GM21390 (cell line): ENCODE results near the gene GABRB2.
"Not testable (repeated sequence)": the region's sequence is repeated elsewhere in the genome, so short reads cannot be mapped to it uniquely, and the experiment has no call there.

Experiments used
- ATAC-seq: cut with Tn5 transposase; IDR thresholded peaks from one replicate; pipeline ENCODE4 v1.9.1; 2021; ENCODE audit not compliant: unreplicated experiment

The GABRB2 gene

GRCh38 chr5:161256957-161257356 lies 289.6 kb downstream of the GABRB2 start:
- no peak for ATAC-seq

- not testable (repeated sequence) for ATAC-seq
Observed at GRCh38 chr5:161252955-161253354, 293.6 kb downstream of the GABRB2 start.

- no peak for ATAC-seq
Observed at GRCh38 chr5:161246749-161247148, 299.8 kb downstream of the GABRB2 start.

- ATAC-seq = not testable (repeated sequence)
Observed at GRCh38 chr5:161245846-161246245, 300.7 kb downstream of the GABRB2 start.
